Spleen (tissue), 7 donors: ENCODE results near the gene CUZD1.

ENCODE experiments used
- POLR2AphosphoS5 ChIP-seq, 3 donors: sonication (generic); formaldehyde crosslinking; IDR thresholded peaks; one replicate each; pipeline ENCODE4 v1.5.1; 2017; ENCODE audit warnings: antibody characterized with exemption in 3 of 3
- TF ChIP-seq, protein P1 (sequence below), 11 experiments: fragments of 200-600 bp in 7 of 11; fragments of 450-650 bp in 4 of 11; sonication (generic) in 4 of 11; IDR thresholded peaks in 8 of 11; conservative IDR thresholded peaks in 3 of 11; 1 replicate in 7 of 11; 2 replicates in 4 of 11; pipeline versions ENCODE4 v1.4.0 to v1.8.0; 2016 to 2021; ENCODE audit warnings: antibody characterized with exemption in 11 of 11, inconsistent platforms in 4 of 11, mild to moderate bottlenecking in 1 of 11
- donor health status: DM: no; HTN: no; CAD: no; lungs with moderate emphysema.
- donor health status: DM: no; HTN: no; CAD: no.
- donor health status: DM: no; HTN: no; CAD: no.

DNA sequence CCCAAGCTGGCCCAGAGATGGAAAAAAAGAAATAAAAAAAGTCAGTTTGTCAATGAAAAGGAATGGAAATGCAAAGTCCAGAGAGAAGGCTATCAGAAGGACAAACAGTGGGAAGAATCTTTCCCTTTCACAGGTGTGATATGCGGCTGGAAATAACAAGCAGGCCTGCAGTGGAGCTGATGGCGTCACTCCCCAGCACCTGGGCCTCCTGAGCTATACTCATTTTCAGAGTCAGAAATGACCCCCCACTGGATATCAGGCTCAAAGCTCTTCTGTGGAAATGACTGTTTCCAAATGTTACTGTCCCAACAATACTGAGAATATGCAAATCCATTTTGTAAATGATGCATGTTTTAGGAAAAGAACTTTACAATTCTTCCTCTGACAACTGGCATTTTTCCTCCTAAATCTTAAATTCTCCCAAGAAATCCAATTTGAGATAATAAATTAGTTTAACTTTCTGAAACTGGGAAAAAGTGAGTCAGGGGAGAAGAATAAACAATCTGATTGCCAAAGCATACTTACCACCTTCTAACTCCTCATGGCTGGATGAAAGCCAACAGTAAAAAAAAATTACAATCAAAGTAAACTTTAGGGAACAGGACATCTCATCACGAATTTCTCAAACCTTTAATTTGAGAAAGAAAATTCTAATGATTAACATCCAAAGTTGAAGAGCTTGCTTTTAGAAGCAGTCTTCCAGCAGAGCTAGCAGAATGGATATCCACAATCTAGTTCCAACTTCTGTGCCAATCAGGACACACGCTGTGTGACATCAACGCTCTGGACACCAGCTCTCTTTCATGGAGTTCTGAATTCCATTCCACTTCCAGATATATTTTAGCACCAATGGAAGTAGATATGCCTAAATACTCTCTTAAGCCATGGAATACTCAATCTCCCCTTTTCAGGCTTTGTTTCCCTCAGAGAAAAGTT is 5.3 kb upstream of the CUZD1 start:
- TF ChIP-seq, protein P1, sequence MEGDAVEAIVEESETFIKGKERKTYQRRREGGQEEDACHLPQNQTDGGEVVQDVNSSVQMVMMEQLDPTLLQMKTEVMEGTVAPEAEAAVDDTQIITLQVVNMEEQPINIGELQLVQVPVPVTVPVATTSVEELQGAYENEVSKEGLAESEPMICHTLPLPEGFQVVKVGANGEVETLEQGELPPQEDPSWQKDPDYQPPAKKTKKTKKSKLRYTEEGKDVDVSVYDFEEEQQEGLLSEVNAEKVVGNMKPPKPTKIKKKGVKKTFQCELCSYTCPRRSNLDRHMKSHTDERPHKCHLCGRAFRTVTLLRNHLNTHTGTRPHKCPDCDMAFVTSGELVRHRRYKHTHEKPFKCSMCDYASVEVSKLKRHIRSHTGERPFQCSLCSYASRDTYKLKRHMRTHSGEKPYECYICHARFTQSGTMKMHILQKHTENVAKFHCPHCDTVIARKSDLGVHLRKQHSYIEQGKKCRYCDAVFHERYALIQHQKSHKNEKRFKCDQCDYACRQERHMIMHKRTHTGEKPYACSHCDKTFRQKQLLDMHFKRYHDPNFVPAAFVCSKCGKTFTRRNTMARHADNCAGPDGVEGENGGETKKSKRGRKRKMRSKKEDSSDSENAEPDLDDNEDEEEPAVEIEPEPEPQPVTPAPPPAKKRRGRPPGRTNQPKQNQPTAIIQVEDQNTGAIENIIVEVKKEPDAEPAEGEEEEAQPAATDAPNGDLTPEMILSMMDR (IDR thresholded peaks at IDR 0.05 in 8 of 11, conservative IDR thresholded peaks at IDR 0.05 in 3 of 11), result no peak
- TF ChIP-seq POLR2AphosphoS5 (IDR thresholded peaks at IDR 0.05), result no peak
